ENCODE results near the gene CALHM6. TPM values are rescaled to one million over a fixed set of nuclear protein-coding genes. Genes with fewer than 3 reads are reported as not detected.

CALHM6 gene
- total RNA-seq, 1 donor from 2014 or later = 1.3 TPM

- Mint-ChIP-seq H3K36me3 (ENCODE audit: low read depth) (peaks cover 11% of the 10 kb centered on the region), H3K9me3 (peaks cover 2% of the 10 kb centered on the region), H3K4me1 (peaks cover 9% of the 10 kb centered on the region), H3K27me3 (ENCODE audit: low read depth) (no peaks in the 10 kb centered on the region), H3K27ac (ENCODE audit: unreplicated experiment) (no peak overlapping the region), H3K4me3 (no peak overlapping the region)
- DNase-seq (ENCODE audit: low read depth, low spot score) = no peak
- TF ChIP-seq, protein P1, sequence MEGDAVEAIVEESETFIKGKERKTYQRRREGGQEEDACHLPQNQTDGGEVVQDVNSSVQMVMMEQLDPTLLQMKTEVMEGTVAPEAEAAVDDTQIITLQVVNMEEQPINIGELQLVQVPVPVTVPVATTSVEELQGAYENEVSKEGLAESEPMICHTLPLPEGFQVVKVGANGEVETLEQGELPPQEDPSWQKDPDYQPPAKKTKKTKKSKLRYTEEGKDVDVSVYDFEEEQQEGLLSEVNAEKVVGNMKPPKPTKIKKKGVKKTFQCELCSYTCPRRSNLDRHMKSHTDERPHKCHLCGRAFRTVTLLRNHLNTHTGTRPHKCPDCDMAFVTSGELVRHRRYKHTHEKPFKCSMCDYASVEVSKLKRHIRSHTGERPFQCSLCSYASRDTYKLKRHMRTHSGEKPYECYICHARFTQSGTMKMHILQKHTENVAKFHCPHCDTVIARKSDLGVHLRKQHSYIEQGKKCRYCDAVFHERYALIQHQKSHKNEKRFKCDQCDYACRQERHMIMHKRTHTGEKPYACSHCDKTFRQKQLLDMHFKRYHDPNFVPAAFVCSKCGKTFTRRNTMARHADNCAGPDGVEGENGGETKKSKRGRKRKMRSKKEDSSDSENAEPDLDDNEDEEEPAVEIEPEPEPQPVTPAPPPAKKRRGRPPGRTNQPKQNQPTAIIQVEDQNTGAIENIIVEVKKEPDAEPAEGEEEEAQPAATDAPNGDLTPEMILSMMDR (conservative IDR thresholded peaks at IDR 0.05) = no peak
Observed at GRCh38 chr6:116420341-116420740, 40.8 kb upstream of the CALHM6 start.

GRCh38 chr6:116422238-116422637, 38.9 kb upstream of the CALHM6 start:
- Mint-ChIP-seq H3K4me1 (no peaks in the 10 kb centered on the region), H3K4me3 (no peak overlapping the region), H3K36me3 (ENCODE audit: low read depth) (peaks cover 17% of the 10 kb centered on the region), H3K27ac (ENCODE audit: unreplicated experiment) (no peak overlapping the region), H3K9me3 (peaks cover 2% of the 10 kb centered on the region), H3K27me3 (ENCODE audit: low read depth) (no peaks in the 10 kb centered on the region)
- TF ChIP-seq, protein P1 (conservative IDR thresholded peaks at IDR 0.05) = no peak
- DNase-seq (ENCODE audit: low read depth, low spot score) = no peak

DNA sequence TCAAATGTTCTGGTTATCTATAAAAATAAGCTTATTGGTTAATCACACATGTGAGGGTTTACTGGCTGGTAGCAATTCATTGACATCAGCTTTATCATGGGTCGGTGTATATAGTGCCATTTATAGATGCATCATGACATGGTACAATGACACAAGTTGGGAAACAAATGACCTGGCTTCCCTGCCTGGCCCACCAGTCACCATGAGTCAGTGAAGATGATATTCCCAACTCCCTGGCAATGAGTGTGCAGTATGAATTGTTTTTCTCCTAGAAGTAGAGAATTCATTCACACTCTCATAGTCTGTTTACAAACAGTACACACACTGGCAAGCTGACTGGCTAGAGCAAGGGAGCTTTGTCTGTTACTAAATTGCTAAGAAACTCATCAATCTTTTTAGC, 37.2 kb upstream of the CALHM6 start:
- no peaks in the 10 kb centered on the region for H3K27me3 Mint-ChIP-seq (ENCODE audit: low read depth)
- TF ChIP-seq, protein P1 (conservative IDR thresholded peaks at IDR 0.05) = no peak
- H3K4me3 Mint-ChIP-seq = no peak overlapping the region

GRCh38 chr6:116426551-116426950, 34.6 kb upstream of the CALHM6 start:
- DNase-seq (ENCODE audit: low read depth, low spot score) = no peak
- Mint-ChIP-seq H3K9me3 (no peaks in the 10 kb centered on the region), H3K27ac (ENCODE audit: unreplicated experiment) (no peak overlapping the region), H3K27me3 (ENCODE audit: low read depth) (no peaks in the 10 kb centered on the region), H3K4me1 (no peaks in the 10 kb centered on the region), H3K4me3 (no peak overlapping the region), H3K36me3 (ENCODE audit: low read depth) (peaks cover 21% of the 10 kb centered on the region)
- TF ChIP-seq, protein P1 (conservative IDR thresholded peaks at IDR 0.05) = no peak

More for the DNA sequence above, 37.2 kb upstream of the CALHM6 start:
- Mint-ChIP-seq H3K4me1 (no peaks in the 10 kb centered on the region), H3K27ac (ENCODE audit: unreplicated experiment) (no peak overlapping the region), H3K9me3 (no peaks in the 10 kb centered on the region), H3K36me3 (ENCODE audit: low read depth) (peaks cover 12% of the 10 kb centered on the region)
- DNase-seq (ENCODE audit: low read depth, low spot score) = no peak

DNA sequence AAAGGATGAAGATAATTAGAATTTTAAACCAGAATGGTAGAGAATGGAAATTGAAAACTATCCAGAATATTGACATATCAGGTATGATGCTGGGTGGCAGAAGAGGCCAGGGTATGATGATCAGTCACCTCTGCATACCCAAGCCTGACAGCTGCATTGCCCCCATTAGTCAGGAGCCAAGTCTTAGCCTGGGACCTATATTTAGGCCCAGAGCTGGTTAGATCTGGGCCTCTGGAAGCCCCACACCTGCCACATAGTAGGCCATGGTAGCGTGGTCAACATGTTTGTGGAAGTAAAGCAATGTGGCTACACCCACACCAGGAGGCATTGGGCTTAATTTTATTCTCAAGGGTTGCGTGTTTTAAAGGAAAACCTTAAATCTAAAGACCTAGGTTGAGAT, 32.1 kb upstream of the CALHM6 start:
- Mint-ChIP-seq H3K4me3 (no peak overlapping the region), H3K9me3 (no peaks in the 10 kb centered on the region), H3K36me3 (ENCODE audit: low read depth) (peaks cover 21% of the 10 kb centered on the region), H3K27ac (ENCODE audit: unreplicated experiment) (no peak overlapping the region), H3K27me3 (ENCODE audit: low read depth) (no peaks in the 10 kb centered on the region), H3K4me1 (no peaks in the 10 kb centered on the region)
- TF ChIP-seq, protein P1 (conservative IDR thresholded peaks at IDR 0.05) = no peak
- no peak for DNase-seq (ENCODE audit: low read depth, low spot score)

DNA sequence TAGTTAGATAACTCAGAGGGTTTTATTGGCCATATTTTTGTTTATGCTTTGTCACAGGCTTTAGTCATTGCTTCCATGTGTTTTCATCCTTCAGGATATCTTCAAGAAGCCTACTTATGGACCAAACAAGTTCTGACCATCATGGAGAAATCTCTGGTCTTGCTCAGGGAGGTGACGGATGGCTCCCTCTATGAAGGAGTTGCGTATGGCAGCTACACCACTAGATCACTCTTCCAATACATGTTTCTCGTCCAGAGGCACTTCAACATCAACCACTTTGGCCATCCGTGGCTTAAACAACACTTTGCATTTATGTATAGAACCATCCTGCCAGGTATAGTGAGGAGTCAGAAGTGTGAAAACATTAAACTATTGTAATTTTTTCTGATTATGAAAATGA, 30.3 kb upstream of the CALHM6 start:
- Mint-ChIP-seq H3K27ac (ENCODE audit: unreplicated experiment) (no peak overlapping the region), H3K4me3 (no peak overlapping the region), H3K9me3 (no peaks in the 10 kb centered on the region), H3K4me1 (no peaks in the 10 kb centered on the region), H3K27me3 (ENCODE audit: low read depth) (no peaks in the 10 kb centered on the region), H3K36me3 (ENCODE audit: low read depth) (peaks cover 20% of the 10 kb centered on the region)
- TF ChIP-seq, protein P1 (conservative IDR thresholded peaks at IDR 0.05) = no peak
- no peak for DNase-seq (ENCODE audit: low read depth, low spot score)

Data from neural crest cell (in vitro differentiated cells).